ENCODE data around the gene IGSF5. TPM values are rescaled to one million over a fixed set of nuclear protein-coding genes. Genes with fewer than 3 reads are reported as not detected.

IGSF5 gene
- total RNA-seq, 1 experiment from 2014 or later = not detected

- DNase-seq (ENCODE audit: low spot score) = no peak
- CTCF ChIA-PET = no interaction called here
- H3K4me3 ChIP-seq (ENCODE audit: low read depth, low read length, poor library complexity, severe bottlenecking) = no peak overlapping the region
- no peak overlapping the region for H3K27ac ChIP-seq (ENCODE audit: low read depth, low read length, poor library complexity, severe bottlenecking)
- no peaks in the 10 kb centered on the region for H3K27me3 ChIP-seq (replicated peaks; ENCODE audit: insufficient read depth, low read depth, low read length, poor library complexity)
- H3K4me1 ChIP-seq (ENCODE audit: insufficient read depth, low read length, poor library complexity, severe bottlenecking) = no peaks in the 10 kb centered on the region
- no peaks in the 10 kb centered on the region for H3K9me3 ChIP-seq (ENCODE audit: low read depth, low read length, poor library complexity, severe bottlenecking)
- H3K36me3 ChIP-seq (ENCODE audit: insufficient read depth, low read length, poor library complexity, severe bottlenecking) = no peaks in the 10 kb centered on the region
- intact Hi-C loops (cut with micrococcal nuclease; ENCODE audit: unreplicated experiment) = no loop called here
- TF ChIP-seq CTCF (conservative IDR thresholded peaks at IDR 0.05; ENCODE audit: low read depth, low read length) = no peak
- no peak for TF ChIP-seq EZH2 (IDR thresholded peaks at IDR 0.05; ENCODE audit: borderline replicate concordance, low read depth, low read length, poor library complexity, severe bottlenecking)
- POLR2A ChIA-PET (ENCODE audit: low non-redundant PET) = no interaction called here
- BruUV-seq (replicated peaks) = no TSS peak
Observed at GRCh38 chr21:39720126-39720778, 24.7 kb upstream of the IGSF5 start.

GRCh38 chr21:39721885-39722284, 23.1 kb upstream of the IGSF5 start:
- ChIA-PET CTCF (no interaction called here), POLR2A (ENCODE audit: low non-redundant PET) (no interaction called here)
- TF ChIP-seq EZH2 (IDR thresholded peaks at IDR 0.05; ENCODE audit: borderline replicate concordance, low read depth, low read length, poor library complexity, severe bottlenecking) = no peak
- TF ChIP-seq CTCF (conservative IDR thresholded peaks at IDR 0.05; ENCODE audit: low read depth, low read length) = no peak
- no peaks in the 10 kb centered on the region for H3K36me3 ChIP-seq (ENCODE audit: insufficient read depth, low read length, poor library complexity, severe bottlenecking)
- DNase-seq (ENCODE audit: low spot score) = no peak
- H3K9me3 ChIP-seq (ENCODE audit: low read depth, low read length, poor library complexity, severe bottlenecking) = no peaks in the 10 kb centered on the region
- intact Hi-C loops (cut with micrococcal nuclease; ENCODE audit: unreplicated experiment) = no loop called here
- H3K4me1 ChIP-seq (ENCODE audit: insufficient read depth, low read length, poor library complexity, severe bottlenecking) = no peaks in the 10 kb centered on the region
- H3K27ac ChIP-seq (ENCODE audit: low read depth, low read length, poor library complexity, severe bottlenecking) = no peak overlapping the region
- BruUV-seq (replicated peaks) = no TSS peak
- no peaks in the 10 kb centered on the region for H3K27me3 ChIP-seq (replicated peaks; ENCODE audit: insufficient read depth, low read depth, low read length, poor library complexity)
- H3K4me3 ChIP-seq (ENCODE audit: low read depth, low read length, poor library complexity, severe bottlenecking) = no peak overlapping the region

- ChIA-PET POLR2A (ENCODE audit: low non-redundant PET) (no interaction called here), CTCF (no interaction called here)
- Histone ChIP-seq H3K4me1 (ENCODE audit: insufficient read depth, low read length, poor library complexity, severe bottlenecking) (no peaks in the 10 kb centered on the region), H3K4me3 (ENCODE audit: low read depth, low read length, poor library complexity, severe bottlenecking) (no peak overlapping the region), H3K9me3 (ENCODE audit: low read depth, low read length, poor library complexity, severe bottlenecking) (no peaks in the 10 kb centered on the region), H3K27me3 (replicated peaks; ENCODE audit: insufficient read depth, low read depth, low read length, poor library complexity) (no peaks in the 10 kb centered on the region), H3K27ac (ENCODE audit: low read depth, low read length, poor library complexity, severe bottlenecking) (no peak overlapping the region), H3K36me3 (ENCODE audit: insufficient read depth, low read length, poor library complexity, severe bottlenecking) (no peaks in the 10 kb centered on the region)
- intact Hi-C loops (cut with micrococcal nuclease; ENCODE audit: unreplicated experiment) = no loop called here
- TF ChIP-seq EZH2 (IDR thresholded peaks at IDR 0.05; ENCODE audit: borderline replicate concordance, low read depth, low read length, poor library complexity, severe bottlenecking) = no peak
- TF ChIP-seq CTCF (conservative IDR thresholded peaks at IDR 0.05; ENCODE audit: low read depth, low read length) = no peak
- DNase-seq (ENCODE audit: low spot score) = no peak
- no TSS peak for BruUV-seq (replicated peaks)
Observed at GRCh38 chr21:39724944-39725343, 20.0 kb upstream of the IGSF5 start.
